Endothelial cell of umbilical vein (primary cell): ENCODE data around the gene JAKMIP1. TPM values are rescaled to one million over a fixed set of nuclear protein-coding genes. Genes with fewer than 3 reads are reported as not detected.

Source experiments
- BruUV-seq: library from RNA; stranded (reverse); fragments of 400-500 nt; replicated peaks from 2 replicates; lab custom pipeline; 2021; lab: Mats Ljungman, UMichigan
- CTCF ChIA-PET: fragments of 300-600, 350-600 bp; sonication (Branson Sonifier 250); formaldehyde crosslinking; loops from one replicate; lab custom pipeline; 2021; ENCODE audit warnings: antibody characterized with exemption, inconsistent platforms; lab: Charles Lee
- POLR2A ChIA-PET: fragments of 300-600, 350-600 bp; sonication (Branson Sonifier 250); formaldehyde crosslinking; loops from one replicate; lab custom pipeline; 2021; ENCODE audit warnings: antibody characterized with exemption, inconsistent platforms; lab: Charles Lee
- DNase-seq: peaks from one replicate; pipeline ENCODE4 v3.0.0-alpha.2; 2011; ENCODE audit warnings: low read depth, low spot score
- FAIRE-seq: peaks from 2 replicates; lab custom pipeline; 2011; peaks lifted over from hg19 to GRCh38; lab: Jason Lieb, UNC
- H2AFZ ChIP-seq: 2 replicates; pipeline ENCODE4 v1.6.0; 2012; ENCODE audit warnings: low read depth, low read length, control low read depth, inconsistent platforms
- H3K27ac ChIP-seq: 2 replicates; pipeline ENCODE4 v1.5.1; 2011; ENCODE audit warnings: low read depth, mild to moderate bottlenecking, control low read depth, low read length, moderate library complexity; ENCODE audit not compliant: insufficient read depth
- H3K27me3 ChIP-seq, 2 experiments: 2 replicates each; pipeline versions ENCODE4 v1.6.0 to v1.6.1; 2011; ENCODE audit warnings: low read length in 2 of 2, mixed read lengths in 1 of 2; ENCODE audit not compliant: control insufficient read depth in 2 of 2, insufficient read depth in 2 of 2
- H3K36me3 ChIP-seq, 2 experiments: 2 replicates in 1 of 2; 3 replicates in 1 of 2; pipeline ENCODE4 v1.5.1; 2011; ENCODE audit warnings: low read length in 2 of 2, mild to moderate bottlenecking in 1 of 2, moderate library complexity in 1 of 2; ENCODE audit not compliant: control insufficient read depth in 2 of 2, insufficient read depth in 2 of 2; ENCODE audit errors: extremely low read depth in 1 of 2
- H3K4me1 ChIP-seq: 3 replicates; pipeline ENCODE4 v1.5.1; 2011; ENCODE audit warnings: mild to moderate bottlenecking, low read length; ENCODE audit not compliant: control insufficient read depth, insufficient read depth; ENCODE audit errors: extremely low read depth
- H3K4me2 ChIP-seq: 2 replicates; pipeline ENCODE4 v1.6.1; 2011; ENCODE audit warnings: low read length, control low read depth, mixed read lengths; ENCODE audit not compliant: insufficient read depth
- H3K4me3 ChIP-seq, 3 experiments: fragments of 200-600 bp in 1 of 3; sonication (generic), shearing (Covaris generic) in 1 of 3; replicated peaks in 1 of 3; 2 replicates each; pipeline ENCODE4 v1.5.1; 2011 to 2016; ENCODE audit warnings: control low read depth in 3 of 3, low read length in 3 of 3, mild to moderate bottlenecking in 2 of 3, inconsistent platforms in 1 of 3, low read depth in 1 of 3, moderate library complexity in 1 of 3; ENCODE audit not compliant: insufficient read depth in 1 of 3
- H3K79me2 ChIP-seq: 2 replicates; pipeline ENCODE4 v1.6.0; 2012; ENCODE audit warnings: low read length, inconsistent platforms; ENCODE audit not compliant: control insufficient read depth, insufficient read depth
- H3K9ac ChIP-seq: replicated peaks from 2 replicates; pipeline ENCODE3; 2011; ENCODE audit warnings: low read length, control low read depth; ENCODE audit not compliant: insufficient read depth; ENCODE audit errors: extremely low read depth
- H3K9me1 ChIP-seq: replicated peaks from 3 replicates; pipeline ENCODE4 v1.6.0; 2011; ENCODE audit warnings: mild to moderate bottlenecking, low read length; ENCODE audit not compliant: control insufficient read depth, insufficient read depth; ENCODE audit errors: extremely low read depth
- H3K9me3 ChIP-seq: replicated peaks from 2 replicates; pipeline ENCODE4 v1.5.1; 2012; ENCODE audit warnings: low read length, inconsistent platforms; ENCODE audit not compliant: control insufficient read depth, insufficient read depth
- H4K20me1 ChIP-seq: replicated peaks from 2 replicates; pipeline ENCODE3; 2011; ENCODE audit warnings: mild to moderate bottlenecking, low read length; ENCODE audit not compliant: control insufficient read depth, insufficient read depth; ENCODE audit errors: extremely low read depth
- EZH2 ChIP-seq: IDR thresholded peaks from 2 replicates; pipeline ENCODE4 v1.6.1; 2012; ENCODE audit warnings: borderline replicate concordance, low read depth, mild to moderate bottlenecking, moderate library complexity, low read length, inconsistent platforms; ENCODE audit not compliant: severe bottlenecking
- FOS ChIP-seq: IDR thresholded peaks from 2 replicates; pipeline ENCODE4 v1.6.1; 2011; ENCODE audit warnings: mild to moderate bottlenecking, low read length, moderate library complexity, borderline replicate concordance; ENCODE audit not compliant: insufficient read depth
- GATA2 ChIP-seq: IDR thresholded peaks from 2 replicates; pipeline ENCODE4 v1.7.0; 2011; ENCODE audit warnings: low read depth, mild to moderate bottlenecking, moderate library complexity, mixed read lengths, low read length; ENCODE audit not compliant: insufficient read length, insufficient read depth
- JUN ChIP-seq: IDR thresholded peaks from 2 replicates; pipeline ENCODE4 v1.6.1; 2011; ENCODE audit warnings: borderline replicate concordance, low read depth; ENCODE audit not compliant: insufficient read length, insufficient read depth
- MYC ChIP-seq: IDR thresholded peaks from one replicate; pipeline ENCODE4 v1.6.1; 2011; ENCODE audit warnings: mild to moderate bottlenecking, low read depth, low read length
- POLR2A ChIP-seq: IDR thresholded peaks from 2 replicates; pipeline ENCODE4 v1.6.1; 2012; ENCODE audit warnings: low read depth, mild to moderate bottlenecking, control low read depth, low read length
- POLR2AphosphoS5 ChIP-seq: IDR thresholded peaks from 2 replicates; pipeline ENCODE4 v1.6.1; 2012; ENCODE audit warnings: low read depth, mild to moderate bottlenecking, control low read depth, low read length, moderate library complexity; ENCODE audit not compliant: insufficient read depth
- dilution Hi-C: fragments of 300-500 bp; cut with MboI; formaldehyde crosslinking; loops from one replicate; pipeline ENCODE4 v1.15.0; 2019; ENCODE audit warnings: low sequenced_read_pairs; ENCODE audit not compliant: extremely low pct_ligation_motif_present
- intact Hi-C: fragments of 100-400 bp; cut with micrococcal nuclease; formaldehyde crosslinking; loops from one replicate; pipeline ENCODE4 v1.10.0; 2022
- polyA plus RNA-seq, 4 experiments: library from polyadenylated mRNA; depleted of rRNA in 3 of 4; stranded (reverse) in 3 of 4; unstranded in 1 of 4; fragments of >200 nt; gene quantifications; 2 replicates each; pipeline versions ENCODE4 v1.2.1 to v1.2.3, GENCODE V29; 2011 to 2012; ENCODE audit warnings: missing spikeins in 1 of 4
- total RNA-seq: library from RNA; stranded (reverse); gene quantifications from 2 replicates; pipeline ENCODE4 v1.2.3, GENCODE V29; 2021
- TF ChIP-seq, protein P1 (sequence below), 2 donors: IDR thresholded peaks; 1 replicate in 1 of 2; 2 replicates in 1 of 2; pipeline ENCODE4 v1.5.1; 2011; ENCODE audit warnings: low read length in 2 of 2, mild to moderate bottlenecking in 2 of 2, moderate library complexity in 2 of 2, control low read depth in 1 of 2, inconsistent platforms in 1 of 2, low read depth in 1 of 2; ENCODE audit not compliant: insufficient read depth in 1 of 2; ENCODE audit errors: extremely low read depth in 1 of 2
- TF ChIP-seq, protein P2 (sequence below): IDR thresholded peaks from 2 replicates; pipeline ENCODE4 v1.6.1; 2011; ENCODE audit not compliant: insufficient read depth, insufficient read length

The JAKMIP1 gene
- total and polyA plus RNA-seq, 2 donors (not counting 3 experiments of a cell fraction or from before 2014, with no cell fraction given), result not detected

DNA sequence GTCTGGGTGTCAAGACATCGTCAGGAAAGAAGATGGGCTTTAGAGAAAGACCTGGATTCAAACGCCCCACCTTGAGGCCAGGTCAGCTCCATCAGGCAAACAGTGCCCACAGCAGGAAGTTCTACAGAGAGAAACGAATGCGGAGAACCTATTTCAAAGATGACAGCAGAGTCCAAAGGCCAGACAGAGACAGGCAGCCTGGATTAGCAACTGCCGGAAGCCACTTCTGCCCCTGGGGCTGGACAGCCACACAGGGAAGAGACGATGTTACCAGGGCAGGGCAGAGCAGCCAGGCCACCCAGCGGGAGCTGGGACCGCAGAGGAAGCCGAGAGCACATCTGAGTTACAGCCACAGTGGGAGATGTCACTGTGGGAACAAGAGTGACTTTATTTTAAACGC, 183.3 kb downstream of the JAKMIP1 start:
- Histone ChIP-seq H3K9me1 (no peaks in the 10 kb centered on the region), H4K20me1 (no peaks in the 10 kb centered on the region), H3K36me3 (no peaks in the 10 kb centered on the region), H3K9ac (no peak overlapping the region), H2AFZ (no peak overlapping the region), H3K9me3 (no peaks in the 10 kb centered on the region), H3K4me1 (no peaks in the 10 kb centered on the region), H3K27ac (no peak overlapping the region), H3K27me3 (no peaks in the 10 kb centered on the region), H3K4me2 (no peak overlapping the region), H3K79me2 (no peaks in the 10 kb centered on the region), H3K4me3 (no peak overlapping the region)
- intact Hi-C loops (no loop called here), dilution Hi-C loops (no loop called here)
- ChIA-PET CTCF (no interaction called here), POLR2A (no interaction called here)
- no peak for DNase-seq
- BruUV-seq, result no TSS peak
- TF ChIP-seq JUN, result no peak
- TF ChIP-seq GATA2, result no peak
- TF ChIP-seq POLR2AphosphoS5, result no peak
- no peak for FAIRE-seq

DNA sequence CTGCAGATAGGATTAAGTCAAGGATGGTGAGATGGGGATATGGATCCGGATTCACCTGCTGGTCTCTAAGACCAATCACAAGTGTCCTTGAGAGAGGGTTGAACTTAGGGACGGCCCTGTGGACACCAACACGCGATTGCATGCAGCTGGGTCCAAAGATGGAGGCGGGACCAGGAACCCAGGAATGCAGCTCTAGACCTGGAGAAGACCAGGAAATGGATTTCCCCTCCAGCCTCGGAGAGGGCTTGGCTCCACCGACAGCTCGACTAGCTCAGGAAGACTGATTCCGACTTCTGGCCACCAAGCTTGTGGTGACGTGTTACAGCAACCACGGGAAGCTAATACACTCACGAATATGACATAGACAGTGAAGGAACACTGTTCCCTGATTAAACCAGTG, 186.8 kb downstream of the JAKMIP1 start:
- H3K4me1 ChIP-seq, result no peaks in the 10 kb centered on the region
- intact Hi-C loops, result no loop called here
- H3K36me3 ChIP-seq, result no peaks in the 10 kb centered on the region
- dilution Hi-C loops, result no loop called here
- no peak for DNase-seq
- ChIA-PET POLR2A (no interaction called here), CTCF (interaction anchor here (0.5 kb wide), 1 partner anchor 95 kb away, joined by 4 read pairs; no protein-coding TSS in a partner anchor)
- H3K27me3 ChIP-seq, result no peaks in the 10 kb centered on the region
- H3K4me2 ChIP-seq, result no peak overlapping the region
- no peak overlapping the region for H3K9ac ChIP-seq
- H3K79me2 ChIP-seq, result no peaks in the 10 kb centered on the region
- no peaks in the 10 kb centered on the region for H3K9me1 ChIP-seq
- no peak for FAIRE-seq
- no peaks in the 10 kb centered on the region for H4K20me1 ChIP-seq
- H3K9me3 ChIP-seq, result no peaks in the 10 kb centered on the region
- H2AFZ ChIP-seq, result no peak overlapping the region
- BruUV-seq, result no TSS peak
- no peak overlapping the region for H3K4me3 ChIP-seq
- TF ChIP-seq POLR2AphosphoS5 (no peak), FOS (no peak), EZH2 (no peak), MYC (no peak), POLR2A (no peak), JUN (no peak), GATA2 (no peak)
- TF ChIP-seq, protein P1, sequence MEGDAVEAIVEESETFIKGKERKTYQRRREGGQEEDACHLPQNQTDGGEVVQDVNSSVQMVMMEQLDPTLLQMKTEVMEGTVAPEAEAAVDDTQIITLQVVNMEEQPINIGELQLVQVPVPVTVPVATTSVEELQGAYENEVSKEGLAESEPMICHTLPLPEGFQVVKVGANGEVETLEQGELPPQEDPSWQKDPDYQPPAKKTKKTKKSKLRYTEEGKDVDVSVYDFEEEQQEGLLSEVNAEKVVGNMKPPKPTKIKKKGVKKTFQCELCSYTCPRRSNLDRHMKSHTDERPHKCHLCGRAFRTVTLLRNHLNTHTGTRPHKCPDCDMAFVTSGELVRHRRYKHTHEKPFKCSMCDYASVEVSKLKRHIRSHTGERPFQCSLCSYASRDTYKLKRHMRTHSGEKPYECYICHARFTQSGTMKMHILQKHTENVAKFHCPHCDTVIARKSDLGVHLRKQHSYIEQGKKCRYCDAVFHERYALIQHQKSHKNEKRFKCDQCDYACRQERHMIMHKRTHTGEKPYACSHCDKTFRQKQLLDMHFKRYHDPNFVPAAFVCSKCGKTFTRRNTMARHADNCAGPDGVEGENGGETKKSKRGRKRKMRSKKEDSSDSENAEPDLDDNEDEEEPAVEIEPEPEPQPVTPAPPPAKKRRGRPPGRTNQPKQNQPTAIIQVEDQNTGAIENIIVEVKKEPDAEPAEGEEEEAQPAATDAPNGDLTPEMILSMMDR (IDR thresholded peaks at IDR 0.05; ENCODE audit: extremely low read depth in 1 of 2, insufficient read depth in 1 of 2, low read depth in 1 of 2, low read length in 2 of 2), result no peak
- TF ChIP-seq, protein P2, sequence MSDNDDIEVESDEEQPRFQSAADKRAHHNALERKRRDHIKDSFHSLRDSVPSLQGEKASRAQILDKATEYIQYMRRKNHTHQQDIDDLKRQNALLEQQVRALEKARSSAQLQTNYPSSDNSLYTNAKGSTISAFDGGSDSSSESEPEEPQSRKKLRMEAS, result no peak
- H3K27ac ChIP-seq, result no peak overlapping the region
